Measurements from ENCODE around the gene FBXO15. TPM values are rescaled to one million over a fixed set of nuclear protein-coding genes. Genes with fewer than 3 reads are reported as not detected.

The FBXO15 gene
- total and polyA plus RNA-seq, 7 donors = 0.03 to 0.30 (median 0.23) TPM; not detected in 3

DNA sequence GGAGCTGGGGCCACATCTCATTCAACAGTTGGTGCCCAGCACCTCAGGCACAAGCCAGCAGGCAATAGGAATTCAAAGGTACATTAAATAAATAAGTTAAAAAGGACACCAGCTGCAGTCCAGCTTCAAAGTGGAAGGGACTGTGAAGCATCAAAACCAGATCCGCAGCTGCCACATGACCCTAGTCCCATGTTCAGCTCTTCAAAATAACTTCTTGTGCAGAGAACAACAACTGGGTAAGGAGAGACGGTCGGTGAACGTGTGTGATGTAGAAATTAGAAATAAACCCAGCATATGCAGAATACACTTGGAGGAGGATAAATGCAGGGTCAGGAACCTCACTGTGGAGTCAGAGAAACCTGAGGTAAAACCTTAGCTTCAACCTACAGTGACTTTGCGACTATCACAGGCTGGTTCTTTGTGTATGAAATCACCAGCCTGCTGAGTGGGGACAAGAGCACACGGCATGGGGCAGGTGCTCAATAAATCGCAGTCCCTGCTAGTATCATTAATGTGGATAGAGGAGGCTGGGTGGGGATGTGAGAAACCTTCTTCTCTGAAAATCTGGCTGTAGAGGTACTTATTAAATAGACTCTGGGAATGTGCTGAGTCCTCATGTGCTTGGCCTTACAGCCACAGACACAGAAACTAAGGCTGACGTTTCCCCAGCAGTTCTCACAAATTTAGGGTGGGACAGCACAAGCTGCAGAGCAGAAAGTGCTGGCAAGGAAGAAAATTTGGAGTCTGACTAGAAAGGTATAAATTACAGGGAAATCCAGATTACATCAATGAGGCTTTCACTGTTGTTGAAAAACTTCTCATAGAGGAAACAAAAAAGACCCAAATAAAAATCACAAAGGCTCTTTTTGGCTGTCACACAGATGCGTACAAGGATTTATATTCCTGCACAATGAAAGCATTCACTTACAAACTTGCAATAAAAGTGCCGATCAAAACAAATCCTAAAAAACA, 20.7 kb downstream of the FBXO15 start:
- H3K27me3 ChIP-seq (ENCODE audit: insufficient read depth in 3 of 3, low read length in 2 of 3) = peaks cover 0 to 2% (median 0%) of the 10 kb centered on the region in 3 donors
- no peaks in the 10 kb centered on the region for H3K4me1 ChIP-seq
- TF ChIP-seq, protein P1, sequence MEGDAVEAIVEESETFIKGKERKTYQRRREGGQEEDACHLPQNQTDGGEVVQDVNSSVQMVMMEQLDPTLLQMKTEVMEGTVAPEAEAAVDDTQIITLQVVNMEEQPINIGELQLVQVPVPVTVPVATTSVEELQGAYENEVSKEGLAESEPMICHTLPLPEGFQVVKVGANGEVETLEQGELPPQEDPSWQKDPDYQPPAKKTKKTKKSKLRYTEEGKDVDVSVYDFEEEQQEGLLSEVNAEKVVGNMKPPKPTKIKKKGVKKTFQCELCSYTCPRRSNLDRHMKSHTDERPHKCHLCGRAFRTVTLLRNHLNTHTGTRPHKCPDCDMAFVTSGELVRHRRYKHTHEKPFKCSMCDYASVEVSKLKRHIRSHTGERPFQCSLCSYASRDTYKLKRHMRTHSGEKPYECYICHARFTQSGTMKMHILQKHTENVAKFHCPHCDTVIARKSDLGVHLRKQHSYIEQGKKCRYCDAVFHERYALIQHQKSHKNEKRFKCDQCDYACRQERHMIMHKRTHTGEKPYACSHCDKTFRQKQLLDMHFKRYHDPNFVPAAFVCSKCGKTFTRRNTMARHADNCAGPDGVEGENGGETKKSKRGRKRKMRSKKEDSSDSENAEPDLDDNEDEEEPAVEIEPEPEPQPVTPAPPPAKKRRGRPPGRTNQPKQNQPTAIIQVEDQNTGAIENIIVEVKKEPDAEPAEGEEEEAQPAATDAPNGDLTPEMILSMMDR (IDR thresholded peaks at IDR 0.05) = no peak
- no peak overlapping the region for H3K4me3 ChIP-seq
- intact Hi-C loops (cut with DNase I) = no loop called here
- H3K27ac ChIP-seq = no peak overlapping the region
- ATAC-seq (no peak), DNase-seq (no peak)
- WGBS, 3 donors = 51 to 53% (median 52%) methylated on average over 10 of the region's 10 CpGs
- no peaks in the 10 kb centered on the region for H3K36me3 ChIP-seq (ENCODE audit: insufficient read depth in 1 of 2, low read depth in 1 of 2)
- H3K9me3 ChIP-seq = no peaks in the 10 kb centered on the region

DNA sequence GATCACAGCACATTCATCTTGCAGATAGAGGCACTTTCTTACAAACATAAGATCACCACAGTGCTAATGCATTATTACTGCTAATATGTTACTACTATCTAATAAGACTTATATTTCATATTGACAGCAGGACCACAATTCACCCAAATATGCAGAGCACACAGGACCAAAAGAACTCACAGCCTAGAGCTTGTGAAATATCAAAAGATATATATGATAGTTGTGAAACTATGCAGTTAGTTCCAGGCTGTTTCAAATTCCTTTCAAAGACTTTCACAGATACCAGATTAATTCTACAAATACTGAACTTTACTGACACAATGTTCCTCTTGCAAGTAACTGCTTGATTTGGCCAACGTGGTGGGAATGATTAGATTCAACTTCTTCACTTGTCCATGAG, 23.0 kb downstream of the FBXO15 start:
- Histone ChIP-seq H3K27ac (no peak overlapping the region), H3K36me3 (ENCODE audit: insufficient read depth in 1 of 2, low read depth in 1 of 2) (no peaks in the 10 kb centered on the region), H3K4me1 (no peaks in the 10 kb centered on the region), H3K27me3 (ENCODE audit: insufficient read depth in 3 of 3, low read length in 2 of 3) (peaks cover 0 to 2% (median 0%) of the 10 kb centered on the region in 3 donors), H3K9me3 (no peaks in the 10 kb centered on the region), H3K4me3 (no peak overlapping the region)
- WGBS, 3 donors = 57 to 69% (median 59%) methylated on average over 1 of the region's 1 CpG
- ATAC-seq (no peak), DNase-seq (no peak)
- intact Hi-C loops (cut with DNase I) = no loop called here
- TF ChIP-seq, protein P1 (IDR thresholded peaks at IDR 0.05) = no peak

DNA sequence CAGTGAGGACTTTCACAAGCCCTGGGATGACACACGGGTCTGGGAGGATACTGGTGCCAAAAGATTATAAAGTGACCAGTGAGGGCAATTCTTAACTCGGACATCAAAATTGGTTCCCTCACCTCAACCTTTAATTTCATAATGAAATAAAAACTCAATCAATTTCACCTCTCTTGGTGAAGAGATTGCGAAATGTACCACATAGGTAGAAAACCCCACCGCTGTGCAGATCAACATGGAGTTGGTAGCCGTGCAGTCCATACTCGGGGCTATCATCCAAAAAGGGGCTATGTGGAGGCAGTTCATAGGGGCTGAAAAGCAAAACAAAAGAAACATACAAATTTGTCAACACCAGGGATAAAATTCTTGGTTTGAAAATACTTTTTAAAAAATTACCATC, 24.4 kb downstream of the FBXO15 start:
- Histone ChIP-seq H3K4me1 (no peaks in the 10 kb centered on the region), H3K27me3 (ENCODE audit: insufficient read depth in 3 of 3, low read length in 2 of 3) (peaks cover 0 to 2% (median 0%) of the 10 kb centered on the region in 3 donors), H3K27ac (no peak overlapping the region), H3K9me3 (no peaks in the 10 kb centered on the region), H3K36me3 (ENCODE audit: insufficient read depth in 1 of 2, low read depth in 1 of 2) (no peaks in the 10 kb centered on the region), H3K4me3 (no peak overlapping the region)
- intact Hi-C loops (cut with DNase I) = no loop called here
- no peak for DNase-seq
- no peak for ATAC-seq
- TF ChIP-seq, protein P1 (IDR thresholded peaks at IDR 0.05) = no peak
- WGBS, 3 donors = 89 to 90% (median 89%) methylated on average over 6 of the region's 6 CpGs

DNA sequence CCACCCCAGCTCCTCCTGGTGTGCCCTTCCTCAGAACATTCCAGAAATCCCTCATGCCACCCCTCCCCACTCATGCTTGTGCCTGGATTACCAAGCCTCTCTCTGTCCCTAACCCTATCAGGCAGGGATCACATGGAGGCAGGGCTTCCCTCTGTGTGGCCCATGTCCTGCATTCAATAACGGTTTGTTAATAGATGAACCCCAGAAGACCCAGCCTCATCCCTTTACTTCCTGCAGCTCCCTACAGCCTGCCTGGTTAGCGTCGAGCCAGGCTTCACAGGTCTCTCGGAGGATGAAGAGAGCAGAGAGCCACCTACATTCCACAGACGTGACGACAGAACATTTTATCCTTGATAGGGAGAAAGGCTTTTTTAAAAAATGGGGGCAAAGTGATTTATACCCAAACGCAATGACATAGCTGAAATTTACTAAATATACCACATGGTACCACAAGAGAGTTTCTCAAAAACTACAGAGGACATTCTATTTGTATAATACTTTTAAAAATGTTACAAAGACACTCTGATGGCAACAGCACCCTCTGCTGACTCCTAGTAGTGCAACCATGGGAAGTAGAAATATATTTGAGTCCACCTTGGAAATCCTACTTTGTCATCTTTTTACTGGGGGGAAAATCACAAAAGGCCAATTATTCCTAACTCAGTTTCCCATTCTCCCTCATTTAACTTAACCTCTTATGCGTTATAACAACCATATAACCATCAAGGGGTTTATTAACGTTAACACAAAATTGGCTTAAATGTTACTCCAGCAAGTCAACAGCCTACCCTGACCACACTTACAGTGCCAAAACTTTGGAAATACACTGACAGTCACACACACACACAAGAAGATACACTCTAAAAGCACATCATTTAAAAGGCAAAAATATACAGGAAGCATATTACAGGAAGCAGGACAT, 30.7 kb downstream of the FBXO15 start:
- H3K27me3 ChIP-seq (ENCODE audit: insufficient read depth in 3 of 3, low read length in 2 of 3) = no peaks in the 10 kb centered on the region
- H3K4me1 ChIP-seq = no peaks in the 10 kb centered on the region
- H3K9me3 ChIP-seq = peaks cover 7% of the 10 kb centered on the region
- DNase-seq (no peak), ATAC-seq (no peak)
- TF ChIP-seq, protein P1 (IDR thresholded peaks at IDR 0.05) = peak; percentile 36
- H3K27ac ChIP-seq = no peak overlapping the region
- H3K36me3 ChIP-seq (ENCODE audit: insufficient read depth in 1 of 2, low read depth in 1 of 2) = no peaks in the 10 kb centered on the region
- 30 to 33% (median 32%) methylated on average over 9 of the region's 9 CpGs for WGBS, 3 donors
- no peak overlapping the region for H3K4me3 ChIP-seq
- intact Hi-C loops (cut with DNase I) = no loop called here
